DLD1 (cell line): ENCODE results near the gene TRAF5.
"Not testable (repeated sequence)": the region's sequence is repeated elsewhere in the genome, so short reads cannot be mapped to it uniquely, and the experiment has no call there.

ENCODE experiments used
- in situ Hi-C: cut with HindIII; loops from 2 replicates; pipeline ENCODE4 v1.10.0; 2017; ENCODE audit warnings: low sequenced_read_pairs

TRAF5 gene, protein sequence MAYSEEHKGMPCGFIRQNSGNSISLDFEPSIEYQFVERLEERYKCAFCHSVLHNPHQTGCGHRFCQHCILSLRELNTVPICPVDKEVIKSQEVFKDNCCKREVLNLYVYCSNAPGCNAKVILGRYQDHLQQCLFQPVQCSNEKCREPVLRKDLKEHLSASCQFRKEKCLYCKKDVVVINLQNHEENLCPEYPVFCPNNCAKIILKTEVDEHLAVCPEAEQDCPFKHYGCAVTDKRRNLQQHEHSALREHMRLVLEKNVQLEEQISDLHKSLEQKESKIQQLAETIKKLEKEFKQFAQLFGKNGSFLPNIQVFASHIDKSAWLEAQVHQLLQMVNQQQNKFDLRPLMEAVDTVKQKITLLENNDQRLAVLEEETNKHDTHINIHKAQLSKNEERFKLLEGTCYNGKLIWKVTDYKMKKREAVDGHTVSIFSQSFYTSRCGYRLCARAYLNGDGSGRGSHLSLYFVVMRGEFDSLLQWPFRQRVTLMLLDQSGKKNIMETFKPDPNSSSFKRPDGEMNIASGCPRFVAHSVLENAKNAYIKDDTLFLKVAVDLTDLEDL

GRCh38 chr1:211326528-211327345, at the start of gene TRAF5:
Gene TRAF5 (plus strand): TSS chr1:211326833. CDS start chr1:211353240, 26,407 bp downstream.
- in situ Hi-C loops, result no loop called here

GRCh38 chr1:211279340-211279739, 47.3 kb upstream of the TRAF5 start:
- in situ Hi-C loops, result no loop called here

GRCh38 chr1:211280910-211281309, 45.7 kb upstream of the TRAF5 start:
- in situ Hi-C loops, result no loop called here

DNA sequence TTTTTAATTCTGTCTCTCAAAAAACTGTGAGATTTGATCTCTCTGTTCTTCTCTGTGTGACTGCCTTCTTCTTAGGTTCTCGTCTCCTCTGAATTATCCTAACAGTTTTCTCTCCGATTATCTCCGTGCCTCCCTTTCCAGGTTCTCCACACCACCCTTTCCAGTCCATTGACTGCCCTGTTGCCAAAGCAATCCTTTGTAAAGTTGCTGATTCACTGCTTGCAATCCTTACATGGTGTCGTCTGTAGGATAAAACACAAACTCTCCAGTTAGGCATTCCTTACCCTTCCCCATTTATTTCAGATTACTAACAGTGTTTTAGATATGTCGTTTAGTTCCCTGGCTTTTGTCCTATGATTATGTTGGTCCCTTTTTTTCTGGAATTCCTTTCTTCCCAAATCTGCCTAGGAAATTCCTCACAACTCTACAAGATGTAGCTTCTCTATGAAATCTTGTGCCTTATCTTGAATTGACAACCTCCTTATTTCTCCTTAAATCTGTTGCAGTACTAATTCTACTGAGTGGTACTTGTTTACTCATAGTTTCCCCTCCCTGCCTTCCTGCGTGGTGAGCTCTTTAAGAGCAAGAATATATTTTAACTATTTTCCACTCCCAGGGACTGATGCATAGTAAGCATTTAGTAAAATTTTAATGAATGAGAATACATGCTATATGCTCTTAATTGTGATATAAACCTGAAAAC, 45.2 kb upstream of the TRAF5 start:
- in situ Hi-C loops, result no loop called here

GRCh38 chr1:211282023-211282373, 44.6 kb upstream of the TRAF5 start:
- in situ Hi-C loops, result no loop called here

DNA sequence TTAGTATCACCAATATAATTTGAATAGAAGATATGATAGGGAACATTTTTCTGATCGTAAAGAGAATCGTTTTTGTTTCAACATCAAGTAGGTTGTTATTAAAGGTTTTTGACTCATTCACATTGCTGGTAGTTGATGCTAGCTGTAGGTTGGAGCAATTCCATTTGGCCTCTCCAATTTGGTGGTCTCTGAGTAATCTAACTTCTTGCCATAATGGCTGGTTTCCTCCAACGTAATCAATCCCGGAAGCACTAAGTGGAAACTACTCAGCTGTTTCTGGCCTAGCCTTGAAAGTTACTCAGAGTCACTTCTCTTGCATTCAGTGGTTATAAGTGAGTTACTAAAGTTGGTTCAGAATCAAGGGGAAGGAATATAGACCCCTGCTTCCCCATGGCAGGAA, 41.4 kb upstream of the TRAF5 start:
- in situ Hi-C loops, result no loop called here

DNA sequence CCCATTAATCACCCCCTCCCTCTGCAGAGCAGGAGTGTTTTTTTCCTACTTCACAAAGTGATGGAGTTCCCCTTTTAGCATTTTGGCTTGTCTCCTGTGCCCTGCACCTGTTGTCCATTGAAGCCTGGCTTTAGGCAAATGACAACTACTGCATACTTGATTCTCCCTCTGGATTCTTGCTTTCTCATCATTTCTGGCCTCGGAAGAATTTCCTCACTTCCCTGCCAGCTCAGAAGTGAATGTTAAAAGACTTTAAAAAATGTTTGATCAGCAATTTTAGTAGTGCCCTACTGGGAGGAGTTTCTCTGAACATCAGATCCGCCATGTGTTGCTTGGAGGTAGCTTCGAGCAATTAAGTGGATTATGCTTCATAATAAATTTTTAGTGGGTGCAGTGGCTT, 39.4 kb upstream of the TRAF5 start:
- in situ Hi-C loops, result no loop called here

DNA sequence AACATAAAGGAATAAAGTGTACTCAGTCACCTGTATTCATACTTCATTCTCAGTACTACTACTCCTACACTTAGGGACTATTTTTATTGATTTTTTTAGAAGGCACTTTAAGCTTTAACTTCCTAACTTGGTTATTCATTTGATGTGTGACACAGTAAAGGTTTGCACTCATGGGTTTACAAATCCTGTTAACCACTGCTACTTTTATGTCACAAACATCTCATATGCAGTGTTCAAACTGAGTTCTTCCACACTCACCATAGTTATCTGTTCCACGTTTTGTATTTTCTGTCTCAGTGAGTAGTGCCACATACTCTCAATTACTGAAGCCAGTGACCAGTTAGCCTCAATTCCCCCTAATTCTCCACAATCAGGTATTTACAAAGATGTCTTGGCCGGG, 34.2 kb upstream of the TRAF5 start:
- in situ Hi-C loops, result no loop called here

DNA sequence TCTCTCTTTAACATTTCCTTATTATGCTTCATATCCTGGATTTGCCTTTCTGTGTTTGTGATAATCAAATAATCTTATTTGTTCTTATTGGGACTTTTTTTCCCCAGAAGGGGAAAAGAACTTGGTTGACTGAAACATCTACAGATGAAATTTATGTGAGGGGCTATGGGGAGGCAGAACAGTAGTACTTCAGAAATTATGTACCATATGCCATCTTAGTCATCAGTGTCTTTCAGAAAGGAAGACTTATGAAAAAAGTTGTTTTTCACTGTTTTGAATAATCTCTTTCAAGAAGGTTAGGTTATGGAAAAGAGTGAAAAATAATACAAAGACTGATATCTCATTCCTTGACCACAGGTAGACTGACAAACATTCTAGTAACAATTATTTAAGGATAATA, 30.2 kb upstream of the TRAF5 start:
- in situ Hi-C loops, result no loop called here

DNA sequence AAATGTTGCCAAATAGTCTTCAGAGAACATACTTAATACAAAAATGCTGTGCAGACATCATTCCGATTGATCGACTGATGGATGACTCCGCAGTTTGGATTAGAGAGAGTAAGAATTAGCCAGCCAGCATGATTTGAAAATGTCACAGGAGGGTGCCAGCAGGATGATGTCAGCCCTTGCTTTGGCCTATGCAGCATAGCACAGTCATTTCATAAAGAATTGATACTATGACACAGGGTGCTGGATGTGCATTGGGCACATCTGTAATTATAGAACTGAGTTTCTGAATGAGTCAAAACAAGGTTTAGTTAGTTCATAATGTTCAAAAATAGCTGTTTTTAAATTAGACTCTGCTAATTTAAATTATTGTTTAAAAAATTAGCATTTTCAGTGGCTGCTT, 21.6 kb upstream of the TRAF5 start:
- in situ Hi-C loops, result no loop called here

DNA sequence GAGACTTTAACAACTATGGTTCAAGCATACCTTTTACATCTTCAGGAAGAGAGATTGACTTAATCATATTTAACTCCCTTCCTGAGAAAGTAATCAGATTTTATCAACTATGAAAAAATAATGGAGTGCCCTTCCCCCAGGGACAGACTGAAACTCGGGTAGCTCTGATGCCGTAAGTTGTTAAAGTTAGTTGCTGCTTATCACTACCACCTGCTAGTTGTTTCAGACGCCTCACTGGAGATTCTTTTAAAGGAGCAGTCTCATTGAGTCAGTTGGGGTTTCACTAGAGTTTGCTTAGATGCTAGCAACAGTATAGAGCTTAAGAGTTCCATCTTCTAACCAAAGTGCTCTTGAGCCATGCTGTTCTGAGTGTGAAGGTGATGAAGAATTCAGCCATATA, 17.0 kb upstream of the TRAF5 start:
- in situ Hi-C loops, result no loop called here

DNA sequence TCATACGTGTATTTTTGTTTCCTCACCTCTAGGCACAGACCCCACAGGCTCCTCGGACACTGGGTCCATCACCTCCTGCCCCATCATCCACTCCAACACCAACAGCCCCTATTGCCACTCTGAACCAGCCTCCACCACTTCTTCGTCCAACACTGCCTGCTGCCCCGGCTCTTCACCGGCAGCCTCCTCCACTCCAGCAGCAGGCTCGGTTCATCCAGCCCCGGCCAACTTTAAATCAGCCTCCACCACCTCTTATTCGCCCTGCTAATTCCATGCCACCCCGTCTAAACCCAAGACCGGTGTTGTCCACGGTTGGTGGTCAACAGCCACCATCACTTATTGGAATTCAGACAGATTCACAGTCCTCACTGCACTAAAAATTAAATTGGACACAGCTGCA, 13.2 kb upstream of the TRAF5 start:
- in situ Hi-C loops, result no loop called here

DNA sequence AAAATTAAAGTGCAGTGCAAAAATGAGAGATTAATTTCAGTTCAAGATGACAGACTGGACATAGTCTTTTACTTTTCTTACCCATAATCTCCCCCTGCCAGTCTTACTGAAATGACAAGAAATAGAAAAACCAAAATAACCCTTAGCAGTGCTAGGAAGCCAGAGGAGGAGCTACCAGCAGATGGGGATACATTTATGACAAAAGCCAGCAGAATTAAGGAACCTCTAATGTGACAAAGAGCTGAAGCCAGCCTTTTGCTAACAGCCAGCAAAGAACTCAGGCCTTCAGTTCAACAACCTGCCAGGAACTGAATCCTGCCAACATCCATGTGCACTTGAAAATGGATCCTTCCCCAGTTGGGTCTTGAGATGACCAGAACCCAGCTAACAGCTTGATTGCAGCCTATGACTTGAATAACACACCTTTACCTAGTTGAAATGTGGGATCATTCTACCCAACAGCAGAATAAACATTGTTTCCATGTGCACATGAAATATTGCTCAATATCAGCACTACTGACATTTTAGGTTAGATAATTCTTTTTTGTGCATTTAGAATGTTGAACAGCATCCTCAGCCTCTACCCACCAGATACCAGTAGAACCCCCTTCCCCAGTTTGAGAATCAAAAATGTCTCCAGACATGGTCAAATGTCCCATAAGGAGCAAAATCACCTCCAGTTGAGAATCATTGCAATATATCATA, 7.9 kb upstream of the TRAF5 start:
- in situ Hi-C loops, result no loop called here

DNA sequence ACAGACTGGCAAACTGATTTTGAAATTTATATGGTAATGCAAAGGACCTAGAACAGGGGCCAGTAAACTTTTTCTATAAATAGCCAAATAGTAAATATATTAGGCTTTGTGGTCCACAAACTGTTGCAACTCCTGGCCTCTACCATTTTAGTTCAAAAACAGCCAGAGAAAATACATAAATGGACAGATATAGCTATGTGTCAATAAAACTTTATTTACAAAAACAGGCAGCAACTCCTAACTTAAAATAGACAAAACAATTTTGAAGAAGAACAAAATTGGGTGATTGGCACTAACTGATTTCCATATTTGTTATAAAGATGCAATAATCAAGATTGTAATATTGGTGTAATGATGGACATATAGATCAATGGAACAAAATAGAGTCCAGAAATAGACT, 6.7 kb upstream of the TRAF5 start:
- in situ Hi-C loops, result no loop called here

- in situ Hi-C loops, result no loop called here
These were observed 5.7 kb upstream of the TRAF5 start for GRCh38 chr1:211320980-211321379.

- in situ Hi-C loops, result not testable (repeated sequence)
These were observed 5.0 kb upstream of the TRAF5 start for GRCh38 chr1:211321646-211322045.

DNA sequence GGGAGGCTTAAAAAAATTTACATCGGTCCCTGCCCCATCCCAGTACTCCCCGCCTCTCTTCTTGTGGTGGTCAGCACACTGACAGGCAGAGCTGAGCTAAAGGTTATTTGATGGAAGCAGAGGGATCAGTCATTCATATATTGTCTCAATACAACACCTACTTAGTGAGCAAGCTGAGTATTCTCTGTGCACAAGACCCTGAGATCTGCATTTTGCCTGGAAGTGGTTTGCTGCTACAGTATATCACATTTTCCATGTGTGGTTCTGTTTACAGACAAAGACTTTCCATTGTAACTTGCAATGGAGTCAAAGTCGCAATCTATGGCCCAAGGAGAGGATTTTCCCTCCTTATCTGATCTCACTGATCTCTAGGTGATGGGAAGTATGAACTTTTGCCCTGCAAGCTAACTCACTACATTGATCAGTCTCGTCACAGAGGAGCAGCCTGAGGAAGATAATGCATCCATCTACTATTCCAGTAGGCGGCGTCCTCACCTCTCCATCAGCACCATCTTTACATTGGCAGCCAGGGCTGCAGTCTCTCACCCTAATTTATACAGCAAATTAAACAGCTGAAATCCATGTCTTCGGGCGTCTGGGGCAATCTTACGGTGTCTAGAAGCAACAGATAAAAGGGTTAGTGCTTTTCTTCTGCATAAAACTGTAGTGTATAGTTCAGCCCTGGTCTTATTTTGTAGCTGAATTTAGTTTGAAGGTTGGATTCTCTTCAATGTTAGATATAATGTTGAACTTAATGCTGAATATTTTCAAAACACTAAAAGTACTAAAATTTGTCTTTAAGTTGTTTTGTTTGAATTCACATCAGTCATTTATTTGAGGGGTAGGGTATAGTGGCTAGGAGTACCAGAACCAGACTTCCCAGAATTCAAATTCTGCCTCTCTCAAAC, 3.2 kb upstream of the TRAF5 start:
- in situ Hi-C loops, result no loop called here

DNA sequence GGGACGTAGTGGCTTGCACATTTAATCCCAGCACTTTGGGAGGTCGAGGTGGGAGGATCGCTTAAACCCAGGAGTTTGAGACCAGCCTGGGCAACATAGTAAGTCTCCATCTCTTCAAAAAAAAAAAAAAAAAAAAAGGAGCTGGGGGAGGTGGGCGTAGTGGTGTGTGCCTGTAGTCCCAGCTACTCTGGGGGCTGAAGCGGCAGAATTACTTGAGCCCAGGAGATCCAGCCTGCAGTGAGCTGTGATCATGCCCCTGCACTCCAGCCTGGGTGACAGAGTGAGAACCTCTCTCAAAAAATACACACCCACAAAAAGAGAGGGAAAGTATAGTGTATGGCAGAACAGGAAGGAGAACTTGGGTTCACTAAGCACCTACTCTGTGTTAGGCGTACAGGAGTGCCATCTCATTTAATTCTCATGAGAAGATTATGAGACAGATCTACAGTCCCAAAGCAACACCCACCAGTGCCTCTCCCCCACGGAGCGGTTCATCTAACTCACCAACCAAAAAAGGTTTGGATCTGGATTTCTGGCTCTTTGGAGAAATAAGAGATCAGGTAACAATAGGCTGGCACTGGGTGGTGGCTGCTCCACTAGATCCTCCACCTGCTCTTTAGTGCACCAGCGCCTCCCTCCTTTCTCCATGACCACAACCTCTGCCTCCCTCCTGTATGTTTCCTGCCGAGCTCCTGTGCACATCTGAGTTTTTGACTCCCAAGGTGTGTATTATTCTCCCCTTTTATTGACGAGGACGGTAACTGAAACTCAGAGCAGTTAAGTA, 1.4 kb upstream of the TRAF5 start:
- in situ Hi-C loops, result no loop called here

DNA sequence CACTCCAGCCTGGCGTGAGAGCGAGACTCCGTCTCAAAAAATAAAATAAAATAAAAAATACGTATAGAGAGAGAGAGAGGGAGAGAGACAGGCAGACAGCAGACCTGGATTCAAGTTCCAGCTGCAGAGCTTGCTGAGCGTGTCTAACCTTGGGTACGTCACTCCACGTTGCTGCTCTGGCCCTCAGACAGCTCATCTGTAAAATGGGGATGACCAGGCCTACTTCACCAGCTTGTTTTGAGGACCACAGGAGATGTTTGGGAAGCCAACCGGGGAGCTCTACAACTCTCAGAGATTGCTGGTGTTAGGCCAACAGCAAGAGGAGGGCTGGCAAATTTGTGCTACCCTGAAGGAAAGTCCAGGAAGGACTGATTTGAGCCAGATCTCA, 499 bp upstream of the TRAF5 start:
- in situ Hi-C loops, result no loop called here
